GM23248 (cell line): ENCODE results near the gene FKBP5.

Source experiments
- EZH2 ChIP-seq: fragments of 200-600 bp; sonication (generic); IDR thresholded peaks from 2 replicates; pipeline ENCODE4 v1.6.1; 2018; ENCODE audit warnings: antibody characterized with exemption, mild to moderate bottlenecking; ENCODE audit not compliant: insufficient read depth, poor library complexity, severe bottlenecking
- EZH2phosphoT487 ChIP-seq: fragments of 200-600 bp; sonication (generic); IDR thresholded peaks from 2 replicates; pipeline ENCODE4 v1.6.1; 2018; ENCODE audit warnings: antibody characterized with exemption, moderate library complexity, mild to moderate bottlenecking, low read depth; ENCODE audit not compliant: insufficient read depth

- no peak for TF ChIP-seq EZH2
- TF ChIP-seq EZH2phosphoT487, result no peak
These were observed 17.8 kb upstream of the FKBP5 start for GRCh38 chr6:35706468-35706867.
